Ramos (cell line): ENCODE results near the gene PEX14.
"Not testable (repeated sequence)": the region's sequence is repeated elsewhere in the genome, so short reads cannot be mapped to it uniquely, and the experiment has no call there.

Experiments
- in situ Hi-C: fragments of 300-500 bp; cut with MboI; formaldehyde crosslinking; loops from one replicate; pipeline ENCODE4 v1.14.3; 2022; ENCODE audit warnings: low sequenced_read_pairs; ENCODE audit not compliant: unreplicated experiment

Gene PEX14

DNA sequence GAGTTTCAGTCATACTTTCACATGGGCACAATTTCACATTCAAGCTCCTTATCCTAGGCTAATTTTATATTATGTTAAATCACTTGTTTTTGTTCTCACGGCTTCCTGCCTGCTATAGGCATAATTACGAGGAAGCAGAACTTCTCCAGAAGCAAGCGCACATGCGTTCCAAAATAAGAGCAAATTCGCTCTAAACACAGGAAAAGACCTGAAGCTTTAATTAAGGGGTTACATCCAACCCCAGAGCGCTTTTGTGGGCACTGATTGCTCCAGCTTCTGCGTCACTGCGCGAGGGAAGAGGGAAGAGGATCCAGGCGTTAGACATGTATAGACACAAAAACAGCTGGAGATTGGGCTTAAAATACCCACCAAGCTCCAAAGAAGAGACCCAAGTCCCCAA is 25.0 kb upstream of the PEX14 start, which contains the start of gene CORT:
CORT (plus strand) TSS at position 281 of the 400 bp plus-strand sequence. CDS start 193 bp downstream, outside the sequence.
- in situ Hi-C loops, result no loop called here

DNA sequence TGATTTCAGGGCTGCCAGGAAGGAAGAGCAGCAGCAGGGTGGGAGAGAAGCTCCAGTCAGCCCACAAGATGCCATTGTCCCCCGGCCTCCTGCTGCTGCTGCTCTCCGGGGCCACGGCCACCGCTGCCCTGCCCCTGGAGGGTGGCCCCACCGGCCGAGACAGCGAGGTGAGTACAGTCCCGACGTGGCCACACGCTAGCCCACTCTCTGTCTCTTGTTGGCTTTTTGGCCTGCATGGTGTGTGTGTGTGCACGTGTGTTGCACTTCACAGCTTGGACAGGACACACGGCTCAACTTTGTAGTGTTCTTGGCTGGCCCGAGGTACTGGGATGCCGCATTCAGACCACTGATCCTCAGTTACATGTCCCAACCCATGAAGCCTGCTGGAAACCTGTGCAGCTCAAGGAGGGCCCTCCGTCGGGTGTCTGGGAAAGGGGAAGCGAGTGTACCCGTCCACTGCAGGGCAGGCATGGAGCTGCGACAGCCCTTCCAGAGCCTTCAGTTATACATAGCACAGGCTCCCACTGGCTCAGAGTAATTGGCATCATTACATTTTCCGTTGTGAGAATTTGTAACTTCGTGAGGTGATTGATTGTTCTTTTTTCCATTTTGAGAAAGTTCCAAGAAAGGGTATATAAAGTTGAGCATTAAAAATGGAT is 24.5 kb upstream of the PEX14 start:
- in situ Hi-C loops, result no loop called here

DNA sequence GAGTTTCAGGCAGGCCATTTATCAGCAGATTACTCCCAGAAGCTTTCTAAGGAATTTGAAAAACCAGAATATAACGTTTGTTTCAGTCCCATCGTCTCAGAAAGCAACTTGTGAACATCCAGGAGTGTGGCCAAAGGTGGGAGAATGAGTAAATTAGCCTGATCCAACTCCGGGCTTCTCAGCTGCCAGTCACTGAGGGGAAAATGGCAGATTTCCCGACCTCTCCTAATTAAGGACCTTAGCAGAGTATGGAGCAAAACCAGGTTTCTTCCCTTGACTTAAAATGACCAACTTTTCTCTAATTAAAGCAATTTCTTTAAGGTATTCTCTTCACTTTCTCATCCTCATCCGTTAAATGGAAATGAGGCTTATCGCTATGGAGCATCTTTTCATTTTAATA is 23.9 kb upstream of the PEX14 start:
- in situ Hi-C loops, result no loop called here

DNA sequence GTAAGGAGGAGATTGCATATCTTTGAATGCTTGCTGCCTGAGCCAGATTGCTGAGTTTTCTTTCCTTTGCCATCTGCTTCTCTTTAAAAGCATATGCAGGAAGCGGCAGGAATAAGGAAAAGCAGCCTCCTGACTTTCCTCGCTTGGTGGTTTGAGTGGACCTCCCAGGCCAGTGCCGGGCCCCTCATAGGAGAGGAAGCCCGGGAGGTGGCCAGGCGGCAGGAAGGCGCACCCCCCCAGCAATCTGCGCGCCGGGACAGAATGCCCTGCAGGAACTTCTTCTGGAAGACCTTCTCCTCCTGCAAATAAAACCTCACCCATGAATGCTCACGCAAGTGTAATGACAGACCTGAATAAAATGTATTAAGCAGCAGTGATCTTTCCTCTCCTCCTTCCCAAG is 23.5 kb upstream of the PEX14 start:
- in situ Hi-C loops, result no loop called here

DNA sequence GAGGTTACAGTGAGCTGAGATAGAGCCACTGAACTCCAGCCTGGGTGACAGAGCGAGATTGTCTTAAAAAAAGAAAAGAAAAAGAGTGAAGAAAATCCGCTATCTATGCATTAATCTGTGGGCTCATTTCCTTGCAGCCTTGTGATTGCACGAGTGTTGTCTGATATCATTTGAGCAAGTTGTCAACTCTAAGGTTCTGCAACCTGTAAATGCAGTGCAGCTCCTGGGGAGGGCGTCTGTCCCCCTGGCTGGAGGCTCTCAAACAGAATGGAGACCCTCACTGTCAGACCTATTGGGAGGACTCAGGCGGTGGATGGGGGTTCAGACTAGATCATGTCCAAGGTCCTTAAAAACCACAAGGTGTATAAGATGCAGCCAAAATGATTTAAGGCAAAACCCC is 18.7 kb upstream of the PEX14 start:
- in situ Hi-C loops, result no loop called here

DNA sequence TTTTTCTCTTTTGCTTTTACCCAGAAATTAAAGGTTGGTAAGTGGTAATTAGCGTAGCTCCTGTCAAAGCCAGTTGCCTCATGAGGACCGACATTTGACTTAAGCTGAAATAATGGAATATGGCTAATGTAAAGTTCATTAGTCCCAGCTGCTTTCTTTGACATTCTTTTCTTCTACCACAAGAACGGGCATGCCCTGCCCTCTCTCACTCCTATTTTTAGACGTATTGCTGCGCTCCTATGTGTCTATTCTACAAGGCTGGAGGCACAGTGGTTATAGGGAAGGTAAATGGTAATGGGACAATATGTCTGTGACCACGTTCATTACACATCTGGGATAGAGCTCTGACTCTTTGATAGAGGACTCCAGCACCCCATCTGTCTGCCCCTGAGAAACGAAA is 18.1 kb upstream of the PEX14 start:
- in situ Hi-C loops, result no loop called here

DNA sequence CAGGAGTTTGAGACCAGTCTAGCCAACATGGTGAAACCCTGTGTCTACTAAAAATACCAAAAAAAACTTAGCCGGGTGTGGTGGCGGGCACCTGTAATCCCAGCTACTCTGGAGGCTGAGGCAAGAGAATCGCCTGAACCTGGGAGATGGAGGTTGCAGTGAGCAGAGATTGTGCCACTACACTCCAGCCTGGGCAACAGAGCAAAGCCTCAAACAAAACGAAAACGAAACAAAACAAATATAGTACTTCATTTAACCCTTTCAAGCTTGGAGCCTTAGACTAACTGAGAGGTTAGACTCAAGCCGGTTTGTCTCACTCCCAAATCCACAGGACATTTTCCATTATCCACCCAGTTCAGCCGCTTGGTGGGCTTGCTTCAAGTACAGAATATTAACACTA is 17.3 kb upstream of the PEX14 start:
- in situ Hi-C loops, result not testable (repeated sequence)

DNA sequence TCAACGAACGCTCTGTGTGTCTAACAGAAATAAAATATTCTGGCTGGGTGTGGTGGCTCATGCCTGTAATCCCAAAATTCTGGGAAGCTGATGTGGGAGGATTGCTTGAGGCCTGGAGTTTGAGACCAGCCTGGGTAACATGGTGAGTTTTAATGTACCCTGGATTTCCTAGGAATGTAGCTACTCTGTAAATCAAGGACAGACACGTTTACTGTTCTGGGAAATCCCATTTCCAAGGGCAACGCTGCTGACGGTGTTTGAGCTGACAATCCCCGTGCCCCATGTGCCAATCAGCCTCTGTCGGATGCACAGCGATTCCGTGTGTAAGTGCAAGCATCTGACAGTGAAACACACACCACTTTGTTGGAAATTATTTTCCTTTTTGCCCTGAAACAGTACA is 16.9 kb upstream of the PEX14 start:
- in situ Hi-C loops, result no loop called here

DNA sequence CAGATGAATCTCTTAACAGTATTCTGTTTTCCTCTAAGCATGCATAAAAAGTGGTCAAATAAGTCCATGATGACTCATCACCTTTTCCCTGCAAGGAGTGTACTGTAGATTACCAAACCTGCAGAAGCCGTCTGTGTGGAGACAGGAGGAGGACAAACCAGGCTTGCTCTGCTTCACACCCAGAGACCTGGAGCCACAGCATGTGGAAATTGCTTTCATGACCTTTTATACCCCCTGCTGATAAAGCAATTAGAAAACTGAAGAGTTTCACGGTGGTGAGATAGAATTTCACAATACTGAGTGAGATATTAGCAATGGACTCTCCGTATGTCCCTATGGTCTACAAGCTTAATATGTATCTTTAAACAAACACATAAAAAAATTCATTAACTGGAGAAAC is 15.6 kb upstream of the PEX14 start:
- in situ Hi-C loops, result no loop called here

DNA sequence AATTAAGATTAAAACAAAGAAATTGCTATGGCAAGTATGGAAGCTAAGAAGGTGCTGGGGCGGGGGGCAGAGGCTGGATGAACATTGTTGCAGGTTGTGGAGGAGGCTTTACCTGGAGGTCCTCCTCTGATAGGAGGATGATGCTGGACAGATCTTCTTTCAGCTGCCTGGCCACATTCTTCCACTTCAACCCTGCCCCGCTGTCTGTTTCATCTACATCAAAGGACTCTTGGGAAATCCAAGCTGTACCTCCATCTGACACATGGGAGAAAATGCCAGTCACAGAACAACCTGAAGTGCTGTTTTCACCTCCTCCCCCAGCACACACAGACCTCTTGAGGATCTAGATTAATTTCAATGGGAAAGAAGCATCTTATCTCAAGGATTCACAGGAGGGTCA is 7.7 kb upstream of the PEX14 start:
- in situ Hi-C loops, result no loop called here

DNA sequence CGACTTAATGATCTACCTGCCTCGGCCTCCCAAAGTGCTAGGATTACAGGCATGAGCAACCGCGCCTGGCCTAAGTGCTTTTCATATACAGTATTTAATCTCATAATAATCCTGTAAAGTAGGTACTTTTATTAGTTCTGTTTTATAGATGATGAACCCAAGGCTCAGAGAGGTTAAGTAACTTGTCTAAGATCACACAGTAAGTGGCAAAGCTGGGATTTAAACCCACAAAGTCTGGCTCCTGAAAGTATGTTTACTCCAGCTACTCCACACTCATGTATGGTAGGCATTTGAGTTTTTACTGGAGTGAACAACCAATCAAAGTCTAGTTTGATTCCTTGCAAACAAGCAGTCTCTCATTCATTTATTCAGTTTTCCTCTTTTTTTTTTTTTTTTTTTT is 4.7 kb upstream of the PEX14 start:
- in situ Hi-C loops, result no loop called here

DNA sequence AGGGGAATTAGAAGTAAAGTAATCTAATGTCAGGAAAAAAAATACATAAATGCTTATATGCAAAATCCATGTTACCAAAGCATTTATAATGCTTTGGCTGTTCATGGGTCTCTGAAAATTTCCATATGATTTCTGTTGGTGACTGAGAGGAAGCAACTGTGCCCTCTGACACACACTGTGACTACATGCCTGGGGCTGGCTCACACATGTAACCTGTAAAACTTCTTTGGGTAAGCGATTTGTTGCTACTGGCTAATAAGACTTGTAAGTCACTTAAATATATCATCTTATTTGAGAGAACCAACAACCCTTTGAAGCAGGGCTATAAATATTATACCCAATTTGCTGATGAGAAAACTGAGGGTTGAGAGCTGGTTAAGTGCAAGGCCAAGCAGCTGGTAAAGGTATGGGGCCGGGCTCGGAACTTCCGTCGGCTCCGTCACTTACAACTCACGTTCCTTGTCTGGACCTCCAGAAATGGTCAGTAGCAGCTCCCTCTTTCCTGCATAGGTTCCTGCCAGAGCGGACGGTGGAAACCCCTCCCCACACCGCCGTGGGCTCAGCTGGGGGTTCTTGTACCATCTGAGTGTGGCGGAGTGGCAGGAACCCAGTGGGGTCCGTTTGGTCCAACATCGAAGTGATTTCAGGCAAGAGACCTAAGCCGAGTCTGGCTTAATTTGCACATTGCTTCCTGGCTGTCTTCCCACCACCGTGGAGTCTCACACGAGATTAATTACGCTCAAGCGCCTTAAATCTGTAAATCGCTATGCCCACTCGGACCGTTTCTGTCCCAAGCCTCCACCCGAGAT is 3.1 kb upstream of the PEX14 start:
- in situ Hi-C loops, result no loop called here

DNA sequence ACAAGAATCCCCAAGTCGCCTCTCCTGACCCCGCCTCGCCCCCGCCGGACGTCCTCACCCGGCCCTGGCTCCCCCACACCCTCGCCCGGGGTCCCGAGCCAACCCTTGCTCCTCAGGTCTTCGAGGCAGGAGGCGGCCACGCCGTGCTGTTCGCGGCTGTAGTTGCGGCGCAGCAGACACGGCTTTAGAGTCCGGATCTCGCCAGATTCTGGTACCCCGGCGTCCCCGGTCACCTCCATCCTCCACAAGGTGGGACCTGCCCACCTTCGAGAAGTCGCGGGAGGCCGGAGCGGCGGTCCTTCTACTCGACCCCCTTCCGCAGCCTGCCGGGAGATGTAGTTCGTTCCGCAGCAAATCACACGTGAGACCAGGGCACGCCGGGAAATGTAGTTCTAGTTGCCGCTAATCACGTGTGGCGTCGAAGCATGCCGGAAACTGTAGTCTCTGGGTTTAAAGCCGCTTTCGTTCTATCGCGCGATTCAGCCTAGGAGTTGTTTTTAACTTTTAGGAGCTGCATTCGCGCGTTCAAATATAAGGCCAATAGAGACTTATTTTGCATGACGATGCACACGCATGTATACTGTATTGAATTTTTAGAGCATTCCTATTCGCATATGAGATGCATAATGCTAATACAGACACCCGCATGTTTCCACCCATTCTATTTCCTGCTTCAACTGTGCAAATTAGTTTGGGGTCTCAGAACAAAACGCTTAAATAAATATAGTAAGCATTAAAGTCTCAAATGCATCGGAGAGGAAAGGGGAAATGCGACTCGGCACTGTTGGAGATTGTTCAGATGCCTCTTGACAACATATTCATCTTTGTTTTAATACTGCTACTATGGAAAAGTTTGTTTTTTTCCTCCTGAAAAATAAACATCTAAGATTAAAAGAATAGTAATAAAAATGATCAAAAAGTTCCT is 2.3 kb upstream of the PEX14 start, which contains the start of gene DFFA:
DFFA (minus strand) TSS at position 310 of the 925 bp plus-strand sequence; CDS start at position 239, 71 bp downstream.
- in situ Hi-C loops, result no loop called here

DNA sequence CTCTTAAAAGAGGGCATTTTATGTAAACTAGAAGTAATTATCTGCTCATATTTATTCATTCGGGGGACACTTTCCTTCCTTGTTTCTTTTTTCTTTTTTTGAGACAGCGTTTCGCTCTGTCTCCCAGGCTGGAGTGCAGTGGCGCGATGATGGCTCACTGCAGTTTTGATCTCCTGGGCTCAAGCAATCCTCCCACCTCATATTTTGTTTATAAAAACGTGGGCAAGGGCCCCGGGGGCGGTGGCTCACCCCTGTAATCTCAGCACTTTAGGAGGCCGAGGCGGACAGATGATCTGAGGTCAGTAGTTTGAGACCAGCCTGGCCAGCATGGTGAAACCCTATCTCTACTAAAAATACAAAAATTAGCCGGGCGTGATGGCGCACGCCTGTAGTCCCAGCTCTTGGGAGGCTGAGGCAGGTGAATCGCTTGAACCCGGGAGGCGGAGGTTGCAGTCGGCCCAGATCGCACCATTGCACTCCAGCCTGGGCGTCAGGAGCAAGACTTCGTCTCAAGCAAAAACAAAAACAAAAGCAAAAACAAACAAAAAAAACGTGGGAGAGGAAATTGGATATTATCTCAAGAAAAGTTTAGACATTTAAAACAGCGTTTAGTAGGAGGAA is 1.5 kb upstream of the PEX14 start:
- in situ Hi-C loops, result no loop called here

DNA sequence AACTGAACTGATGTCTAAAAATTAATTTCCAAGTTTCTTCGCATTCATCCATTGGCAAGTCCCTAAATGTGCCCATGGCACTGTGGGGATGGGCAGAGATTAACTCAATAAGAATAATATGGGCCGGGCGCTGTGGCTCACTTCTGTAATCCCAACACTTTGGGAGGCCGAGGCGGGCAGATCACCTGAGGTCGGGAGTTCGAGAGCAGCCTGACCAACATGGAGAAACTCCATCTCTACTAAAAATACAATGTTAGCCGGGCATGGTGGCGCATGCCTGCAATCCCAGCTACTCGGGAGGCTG is 489 bp upstream of the PEX14 start:
- in situ Hi-C loops, result not testable (repeated sequence)

DNA sequence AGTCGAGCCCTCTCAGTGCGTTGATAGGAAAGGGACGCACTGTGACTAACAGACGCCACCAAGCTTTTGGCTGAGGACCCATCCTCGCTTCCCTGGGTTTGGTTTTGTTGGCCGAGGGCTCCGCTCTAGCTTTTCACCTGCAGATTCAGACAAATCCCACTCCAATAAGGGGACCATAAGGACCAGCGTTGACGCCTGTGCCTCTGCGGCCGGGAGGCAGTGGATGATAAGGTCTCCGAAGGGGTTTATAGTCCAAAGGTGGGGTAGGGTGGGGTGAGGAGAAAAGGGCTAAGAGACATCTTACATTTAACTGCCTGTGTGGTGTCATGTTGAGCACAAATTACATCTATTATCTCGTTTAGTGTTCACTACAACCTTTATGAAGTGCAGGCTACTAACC is 760 bp downstream of the PEX14 start:
- in situ Hi-C loops, result no loop called here

DNA sequence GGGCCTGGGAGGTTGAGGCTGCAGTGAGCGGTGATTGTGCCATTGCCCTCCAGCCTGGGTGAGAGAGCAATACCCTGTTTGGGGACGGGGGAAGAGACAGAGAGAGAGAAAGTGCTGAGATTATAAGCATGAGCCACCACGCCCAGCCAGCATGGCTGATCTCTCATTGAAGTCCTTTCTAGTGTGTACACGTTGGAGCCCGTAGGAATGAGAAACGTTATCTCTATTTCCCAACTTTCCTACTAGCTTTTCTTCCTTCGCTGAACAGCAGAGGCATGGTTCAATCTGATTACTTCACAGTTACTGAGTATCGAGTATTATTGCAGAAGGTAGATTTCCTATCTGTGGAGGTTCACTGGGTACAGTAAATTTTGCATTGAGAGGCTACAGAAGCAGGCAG is 4.5 kb downstream of the PEX14 start:
- in situ Hi-C loops, result no loop called here

DNA sequence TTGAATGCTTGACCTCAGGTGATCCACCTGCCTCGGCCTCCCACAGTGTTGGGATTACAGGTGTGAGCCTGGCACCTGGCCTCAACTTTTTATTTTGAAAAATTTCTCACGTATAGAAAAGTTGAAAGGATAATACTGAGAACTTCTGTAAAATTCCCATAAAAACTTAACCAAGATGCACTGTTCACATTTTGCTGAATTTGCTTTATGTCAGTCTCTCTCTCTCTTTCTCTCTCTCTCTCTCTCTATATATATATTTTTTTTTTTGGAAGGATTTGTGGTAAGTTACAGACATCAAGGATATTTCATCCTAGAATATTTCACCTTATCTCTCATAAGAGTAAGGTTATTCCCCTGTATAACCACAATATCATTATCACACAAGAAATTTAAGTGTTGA is 5.9 kb downstream of the PEX14 start:
- in situ Hi-C loops, result no loop called here

DNA sequence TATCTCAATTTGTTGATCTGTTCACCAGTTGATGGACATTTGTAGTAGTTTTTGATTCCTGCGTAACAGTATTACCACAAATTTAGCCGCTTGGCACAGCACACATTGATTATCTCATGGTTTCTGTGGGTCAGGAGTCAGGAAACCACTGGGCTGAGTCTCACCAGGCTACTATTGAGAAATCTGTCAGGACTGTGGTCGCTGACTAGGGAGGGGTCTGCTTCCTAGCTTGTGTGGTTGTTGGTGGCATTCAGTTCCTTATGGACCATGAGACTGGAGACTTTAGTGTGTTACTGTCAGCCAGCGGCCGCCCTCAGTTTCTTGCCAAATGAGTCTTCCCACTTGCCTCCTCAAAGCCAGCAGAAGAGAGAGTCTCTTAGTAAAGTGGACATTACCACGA is 9.8 kb downstream of the PEX14 start:
- in situ Hi-C loops, result no loop called here

DNA sequence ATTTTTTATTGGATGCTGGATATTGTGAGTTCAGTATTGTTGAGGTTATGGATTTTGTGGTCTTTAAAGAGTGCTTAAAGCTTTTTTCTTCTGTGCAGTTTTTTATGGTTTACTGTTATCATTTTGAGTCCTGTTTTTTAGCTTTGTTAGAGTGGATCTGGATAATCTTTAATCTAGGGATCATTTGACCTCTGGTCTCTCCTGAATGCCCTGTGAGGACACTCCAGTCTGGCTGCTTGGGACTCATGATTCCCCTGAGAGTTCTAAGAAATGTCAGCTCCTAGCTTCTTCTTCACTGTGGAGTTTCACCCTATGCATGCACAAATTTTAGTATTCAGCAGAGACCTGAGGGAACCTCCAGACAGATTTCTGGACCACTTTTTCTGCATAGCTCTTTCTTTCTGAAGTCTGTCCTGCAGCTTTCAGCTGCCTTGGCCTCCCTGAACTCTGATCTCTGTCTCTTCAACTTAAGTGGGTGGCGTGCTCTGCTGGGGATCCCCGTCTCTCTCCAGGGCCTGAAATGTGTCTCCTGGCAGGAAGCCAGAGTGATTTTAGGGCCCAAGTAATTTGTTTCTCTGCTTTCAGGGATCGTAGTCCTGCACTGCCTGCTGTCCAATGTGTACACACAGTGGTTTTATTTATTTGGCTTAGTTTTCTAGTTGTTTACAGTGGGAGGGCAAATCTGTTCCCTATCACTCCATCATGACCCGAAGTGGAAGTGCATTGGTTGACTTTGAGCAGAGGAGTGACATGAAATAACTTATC is 14.7 kb downstream of the PEX14 start:
- in situ Hi-C loops, result loop anchor here (5.0 kb wide), 1 partner anchor 62 kb away; no protein-coding TSS in a partner anchor
